Medulla oblongata (tissue), 1 donor: Measurements from ENCODE around the gene RHOA.
A peak's percentile ranks its signal among the peaks of the same experiment; 100 is the strongest.
"Not testable (repeated sequence)": the region's sequence is repeated elsewhere in the genome, so short reads cannot be mapped to it uniquely, and the experiment has no call there.

Source experiments
- DNase-seq: peaks from one replicate; pipeline ENCODE4 v3.0.0-alpha.2; 2015; ENCODE audit errors: extremely low spot score

RHOA gene

GRCh38 chr3:49411535-49411967 lies 225 bp downstream of the RHOA start:
- DNase-seq: peak; percentile 59

- DNase-seq: peak; percentile 10
Measured at GRCh38 chr3:49410846-49411534, 786 bp downstream of the RHOA start.

- no peak for DNase-seq
Measured at GRCh38 chr3:49410066-49410845, 1.5 kb downstream of the RHOA start.

GRCh38 chr3:49406571-49407565 lies 4.9 kb downstream of the RHOA start:
- no peak for DNase-seq

- DNase-seq: not testable (repeated sequence)
Measured at GRCh38 chr3:49405570-49405969, 6.2 kb downstream of the RHOA start.

GRCh38 chr3:49403891-49404290 lies 7.9 kb downstream of the RHOA start:
- no peak for DNase-seq

- DNase-seq: no peak
Measured at GRCh38 chr3:49401766-49402165, 10.0 kb downstream of the RHOA start.

- DNase-seq: no peak
Measured at GRCh38 chr3:49399461-49399860, 12.3 kb downstream of the RHOA start.

- DNase-seq: peak; percentile 17
Measured at GRCh38 chr3:49397470-49397869, 14.3 kb downstream of the RHOA start.

- DNase-seq: not testable (repeated sequence)
Measured at GRCh38 chr3:49391310-49391709, 20.5 kb downstream of the RHOA start.

- no peak for DNase-seq
Measured at GRCh38 chr3:49389297-49389696, 22.5 kb downstream of the RHOA start.

- no peak for DNase-seq
Measured at GRCh38 chr3:49388289-49388820, 23.4 kb downstream of the RHOA start.

GRCh38 chr3:49387721-49388120 lies 24.1 kb downstream of the RHOA start:
- no peak for DNase-seq

GRCh38 chr3:49386056-49386756 lies 25.6 kb downstream of the RHOA start:
- peak; percentile 14 for DNase-seq

GRCh38 chr3:49385617-49386016 lies 26.2 kb downstream of the RHOA start:
- DNase-seq: no peak

- no peak for DNase-seq
Measured at GRCh38 chr3:49383387-49383786, 28.4 kb downstream of the RHOA start.

GRCh38 chr3:49378249-49378895 lies 33.4 kb downstream of the RHOA start:
- DNase-seq: no peak

GRCh38 chr3:49377483-49377882 lies 34.3 kb downstream of the RHOA start:
- DNase-seq: no peak

- no peak for DNase-seq
Measured at GRCh38 chr3:49371946-49372345, 39.8 kb downstream of the RHOA start.

GRCh38 chr3:49370585-49371290 lies 41.0 kb downstream of the RHOA start:
- no peak for DNase-seq
